Measurements from ENCODE around the gene SYT8. TPM values are rescaled to one million over a fixed set of nuclear protein-coding genes. Genes with fewer than 3 reads are reported as not detected.

Gene SYT8
- total RNA-seq, 1 experiment from 2014 or later = 1.0 TPM

DNA sequence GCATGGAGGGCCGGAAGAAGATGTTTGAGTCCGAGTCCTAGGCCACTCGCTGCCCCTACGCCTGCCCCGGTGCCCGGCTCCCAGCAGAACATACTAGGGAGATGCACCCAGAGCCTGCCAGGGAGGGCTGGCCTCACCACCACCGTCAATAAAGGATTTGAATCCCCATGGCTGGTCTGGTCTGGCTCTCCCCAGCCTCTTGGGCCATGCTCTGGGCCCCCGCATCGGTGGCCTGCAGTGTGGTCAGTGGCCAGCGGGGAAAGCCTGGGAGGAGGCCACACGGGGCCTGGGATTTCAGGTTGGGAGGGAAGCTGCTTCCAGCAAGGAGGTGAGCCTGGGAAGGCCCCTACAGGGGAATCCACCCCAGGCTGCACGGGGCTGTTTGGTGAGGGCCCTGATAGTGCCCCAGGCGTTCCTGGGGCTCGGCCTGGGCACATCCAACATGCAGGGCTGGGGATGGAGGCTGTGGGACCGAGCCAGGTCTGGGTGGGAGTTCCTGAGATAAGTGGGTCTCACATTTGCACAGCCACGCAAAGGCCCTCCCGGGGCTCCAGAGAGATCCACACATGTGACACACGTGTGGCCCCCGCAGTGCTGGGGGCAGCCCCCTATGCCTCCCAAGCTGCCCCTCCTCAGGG, 6.8 kb downstream of the SYT8 start:
- no TSS peak for BruUV-seq (replicated peaks)
- no peak overlapping the region for H2AFZ ChIP-seq (ENCODE audit: low read depth, low read length, poor library complexity, severe bottlenecking)
- no peaks in the 10 kb centered on the region for H3K9me3 ChIP-seq (ENCODE audit: control insufficient read depth in 1 of 2, insufficient read depth in 1 of 2, low read depth in 1 of 2, low read length in 2 of 2)
- ATAC-seq = no peak
- TF ChIP-seq POLR2AphosphoS5 (IDR thresholded peaks at IDR 0.05; ENCODE audit: low read depth, low read length) (no peak), TCF7L2 (IDR thresholded peaks at IDR 0.05; ENCODE audit: borderline replicate concordance, extremely low read depth, insufficient read depth, insufficient read length) (no peak), SRF (IDR thresholded peaks at IDR 0.05; ENCODE audit: low read depth) (no peak), YY1 (IDR thresholded peaks at IDR 0.05; ENCODE audit: extremely low read depth, insufficient replicate concordance, low read depth, low read length) (no peak), CBX3 (IDR thresholded peaks at IDR 0.05; ENCODE audit: low read depth) (no peak), EZH2phosphoT487 (IDR thresholded peaks at IDR 0.05; ENCODE audit: borderline replicate concordance) (no peak), FOSL1 (IDR thresholded peaks at IDR 0.05; ENCODE audit: low read depth) (no peak), EZH2 (IDR thresholded peaks at IDR 0.05) (no peak), CEBPB (IDR thresholded peaks at IDR 0.05; ENCODE audit: low read depth) (no peak), SP1 (IDR thresholded peaks at IDR 0.05; ENCODE audit: low read depth) (no peak), JUND (IDR thresholded peaks at IDR 0.05) (no peak), ZNF274 (IDR thresholded peaks at IDR 0.05; ENCODE audit: low read depth, low read length) (no peak), POLR2A (IDR thresholded peaks at IDR 0.05; ENCODE audit: borderline replicate concordance, extremely low read depth, insufficient read depth, insufficient read length) (no peak), EGR1 (IDR thresholded peaks at IDR 0.05; ENCODE audit: low read depth) (no peak)
- TF ChIP-seq, protein P1, sequence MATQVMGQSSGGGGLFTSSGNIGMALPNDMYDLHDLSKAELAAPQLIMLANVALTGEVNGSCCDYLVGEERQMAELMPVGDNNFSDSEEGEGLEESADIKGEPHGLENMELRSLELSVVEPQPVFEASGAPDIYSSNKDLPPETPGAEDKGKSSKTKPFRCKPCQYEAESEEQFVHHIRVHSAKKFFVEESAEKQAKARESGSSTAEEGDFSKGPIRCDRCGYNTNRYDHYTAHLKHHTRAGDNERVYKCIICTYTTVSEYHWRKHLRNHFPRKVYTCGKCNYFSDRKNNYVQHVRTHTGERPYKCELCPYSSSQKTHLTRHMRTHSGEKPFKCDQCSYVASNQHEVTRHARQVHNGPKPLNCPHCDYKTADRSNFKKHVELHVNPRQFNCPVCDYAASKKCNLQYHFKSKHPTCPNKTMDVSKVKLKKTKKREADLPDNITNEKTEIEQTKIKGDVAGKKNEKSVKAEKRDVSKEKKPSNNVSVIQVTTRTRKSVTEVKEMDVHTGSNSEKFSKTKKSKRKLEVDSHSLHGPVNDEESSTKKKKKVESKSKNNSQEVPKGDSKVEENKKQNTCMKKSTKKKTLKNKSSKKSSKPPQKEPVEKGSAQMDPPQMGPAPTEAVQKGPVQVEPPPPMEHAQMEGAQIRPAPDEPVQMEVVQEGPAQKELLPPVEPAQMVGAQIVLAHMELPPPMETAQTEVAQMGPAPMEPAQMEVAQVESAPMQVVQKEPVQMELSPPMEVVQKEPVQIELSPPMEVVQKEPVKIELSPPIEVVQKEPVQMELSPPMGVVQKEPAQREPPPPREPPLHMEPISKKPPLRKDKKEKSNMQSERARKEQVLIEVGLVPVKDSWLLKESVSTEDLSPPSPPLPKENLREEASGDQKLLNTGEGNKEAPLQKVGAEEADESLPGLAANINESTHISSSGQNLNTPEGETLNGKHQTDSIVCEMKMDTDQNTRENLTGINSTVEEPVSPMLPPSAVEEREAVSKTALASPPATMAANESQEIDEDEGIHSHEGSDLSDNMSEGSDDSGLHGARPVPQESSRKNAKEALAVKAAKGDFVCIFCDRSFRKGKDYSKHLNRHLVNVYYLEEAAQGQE (IDR thresholded peaks at IDR 0.05; ENCODE audit: low read depth) = no peak
- TF ChIP-seq, protein P2, sequence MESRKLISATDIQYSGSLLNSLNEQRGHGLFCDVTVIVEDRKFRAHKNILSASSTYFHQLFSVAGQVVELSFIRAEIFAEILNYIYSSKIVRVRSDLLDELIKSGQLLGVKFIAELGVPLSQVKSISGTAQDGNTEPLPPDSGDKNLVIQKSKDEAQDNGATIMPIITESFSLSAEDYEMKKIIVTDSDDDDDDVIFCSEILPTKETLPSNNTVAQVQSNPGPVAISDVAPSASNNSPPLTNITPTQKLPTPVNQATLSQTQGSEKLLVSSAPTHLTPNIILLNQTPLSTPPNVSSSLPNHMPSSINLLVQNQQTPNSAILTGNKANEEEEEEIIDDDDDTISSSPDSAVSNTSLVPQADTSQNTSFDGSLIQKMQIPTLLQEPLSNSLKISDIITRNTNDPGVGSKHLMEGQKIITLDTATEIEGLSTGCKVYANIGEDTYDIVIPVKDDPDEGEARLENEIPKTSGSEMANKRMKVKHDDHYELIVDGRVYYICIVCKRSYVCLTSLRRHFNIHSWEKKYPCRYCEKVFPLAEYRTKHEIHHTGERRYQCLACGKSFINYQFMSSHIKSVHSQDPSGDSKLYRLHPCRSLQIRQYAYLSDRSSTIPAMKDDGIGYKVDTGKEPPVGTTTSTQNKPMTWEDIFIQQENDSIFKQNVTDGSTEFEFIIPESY (IDR thresholded peaks at IDR 0.05; ENCODE audit: extremely low read depth, insufficient replicate concordance, low read length) = no peak
- TF ChIP-seq, protein P3, sequence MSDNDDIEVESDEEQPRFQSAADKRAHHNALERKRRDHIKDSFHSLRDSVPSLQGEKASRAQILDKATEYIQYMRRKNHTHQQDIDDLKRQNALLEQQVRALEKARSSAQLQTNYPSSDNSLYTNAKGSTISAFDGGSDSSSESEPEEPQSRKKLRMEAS (IDR thresholded peaks at IDR 0.05) = no peak
- H3K9ac ChIP-seq (ENCODE audit: low read length) = no peak overlapping the region
- no peak overlapping the region for H3K27ac ChIP-seq (ENCODE audit: low read depth, low read length)
- no peaks in the 10 kb centered on the region for H4K20me1 ChIP-seq (ENCODE audit: insufficient read depth)
- intact Hi-C loops (cut with micrococcal nuclease) = no loop called here
- CTCF ChIA-PET = interaction anchor here (0.9 to 1.5 kb wide), 2 partner anchors 34 to 157 kb away, joined by 3 read pairs; no protein-coding TSS in a partner anchor
- H3K4me3 ChIP-seq (replicated peaks in 1 of 2; ENCODE audit: low read depth in 1 of 2, low read length in 2 of 2) = no peak overlapping the region
- H3K79me2 ChIP-seq (ENCODE audit: insufficient read depth, low read length) = no peaks in the 10 kb centered on the region
- H3K9me2 ChIP-seq (ENCODE audit: insufficient read depth) = no peaks in the 10 kb centered on the region
- H3K4me1 ChIP-seq (ENCODE audit: control insufficient read depth in 1 of 2, insufficient read depth in 2 of 2, low read length in 2 of 2) = no peaks in the 10 kb centered on the region
- RAD21 ChIA-PET (ENCODE audit: low non-redundant PET in 1 of 2, low total read pairs in 2 of 2, uncharacterized antibody in 2 of 2, unreplicated experiment in 2 of 2) = no interaction called here
- POLR2A ChIA-PET = no interaction called here
- DNase-seq (ENCODE audit: low read depth, low spot score) = no peak
- no peaks in the 10 kb centered on the region for H3K27me3 ChIP-seq (ENCODE audit: insufficient read depth, low read length)
- no peaks in the 10 kb centered on the region for H3K36me3 ChIP-seq (ENCODE audit: control insufficient read depth in 1 of 2, insufficient read depth in 2 of 2, low read length in 2 of 2)
- H3K4me2 ChIP-seq (ENCODE audit: low read length) = no peak overlapping the region
